ENCODE results near the gene PRICKLE2.

DNA sequence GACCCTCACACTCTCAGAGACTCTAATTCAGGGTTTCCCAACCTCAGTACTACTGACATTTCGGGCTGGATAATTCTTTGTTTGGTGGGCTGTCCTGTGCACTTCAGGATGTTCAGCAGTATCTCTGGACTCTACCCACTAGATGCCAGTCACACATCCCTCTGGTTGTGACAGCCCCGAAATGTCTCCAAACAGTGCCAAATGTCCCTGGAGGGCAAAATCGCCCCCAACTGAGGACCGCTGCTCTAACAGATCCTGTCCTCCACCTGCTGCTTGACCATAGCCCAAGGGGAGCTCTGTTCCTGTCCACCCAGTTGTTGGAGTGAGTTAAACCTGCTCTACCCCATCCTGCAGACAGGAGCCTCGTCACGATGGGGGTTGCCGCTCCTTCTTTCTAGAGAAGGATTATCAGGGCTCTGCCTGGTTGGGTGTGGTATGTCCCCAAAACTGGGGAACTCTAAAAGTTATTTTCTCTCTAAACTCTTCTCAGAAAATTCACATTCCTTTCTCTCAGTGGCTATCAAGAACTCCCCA, 116.4 kb downstream of the PRICKLE2 start:
- TF ChIP-seq, protein P1, sequence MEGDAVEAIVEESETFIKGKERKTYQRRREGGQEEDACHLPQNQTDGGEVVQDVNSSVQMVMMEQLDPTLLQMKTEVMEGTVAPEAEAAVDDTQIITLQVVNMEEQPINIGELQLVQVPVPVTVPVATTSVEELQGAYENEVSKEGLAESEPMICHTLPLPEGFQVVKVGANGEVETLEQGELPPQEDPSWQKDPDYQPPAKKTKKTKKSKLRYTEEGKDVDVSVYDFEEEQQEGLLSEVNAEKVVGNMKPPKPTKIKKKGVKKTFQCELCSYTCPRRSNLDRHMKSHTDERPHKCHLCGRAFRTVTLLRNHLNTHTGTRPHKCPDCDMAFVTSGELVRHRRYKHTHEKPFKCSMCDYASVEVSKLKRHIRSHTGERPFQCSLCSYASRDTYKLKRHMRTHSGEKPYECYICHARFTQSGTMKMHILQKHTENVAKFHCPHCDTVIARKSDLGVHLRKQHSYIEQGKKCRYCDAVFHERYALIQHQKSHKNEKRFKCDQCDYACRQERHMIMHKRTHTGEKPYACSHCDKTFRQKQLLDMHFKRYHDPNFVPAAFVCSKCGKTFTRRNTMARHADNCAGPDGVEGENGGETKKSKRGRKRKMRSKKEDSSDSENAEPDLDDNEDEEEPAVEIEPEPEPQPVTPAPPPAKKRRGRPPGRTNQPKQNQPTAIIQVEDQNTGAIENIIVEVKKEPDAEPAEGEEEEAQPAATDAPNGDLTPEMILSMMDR (IDR thresholded peaks at IDR 0.05) = no peak
- TF ChIP-seq ESRRA (CRISPR knock-in tag; IDR thresholded peaks at IDR 0.05; ENCODE audit: borderline replicate concordance) (no peak), ATF1 (CRISPR knock-in tag; IDR thresholded peaks at IDR 0.05) (no peak), ZNF532 (CRISPR knock-in tag; IDR thresholded peaks at IDR 0.05; ENCODE audit: borderline replicate concordance) (no peak), ZNF416 (CRISPR knock-in tag; IDR thresholded peaks at IDR 0.05) (no peak), ZNF138 (CRISPR knock-in tag; conservative IDR thresholded peaks at IDR 0.05) (no peak), TCF7 (CRISPR knock-in tag; IDR thresholded peaks at IDR 0.05; ENCODE audit: low read depth) (no peak), SMAD3 (CRISPR knock-in tag; IDR thresholded peaks at IDR 0.05; ENCODE audit: borderline replicate concordance) (no peak), NR2C2 (CRISPR knock-in tag; IDR thresholded peaks at IDR 0.05) (no peak), CREM (CRISPR knock-in tag; IDR thresholded peaks at IDR 0.05) (no peak), ZNF121 (CRISPR knock-in tag; IDR thresholded peaks at IDR 0.05) (no peak), ZNF281 (CRISPR knock-in tag; IDR thresholded peaks at IDR 0.05) (no peak)
- TF ChIP-seq, protein P2, sequence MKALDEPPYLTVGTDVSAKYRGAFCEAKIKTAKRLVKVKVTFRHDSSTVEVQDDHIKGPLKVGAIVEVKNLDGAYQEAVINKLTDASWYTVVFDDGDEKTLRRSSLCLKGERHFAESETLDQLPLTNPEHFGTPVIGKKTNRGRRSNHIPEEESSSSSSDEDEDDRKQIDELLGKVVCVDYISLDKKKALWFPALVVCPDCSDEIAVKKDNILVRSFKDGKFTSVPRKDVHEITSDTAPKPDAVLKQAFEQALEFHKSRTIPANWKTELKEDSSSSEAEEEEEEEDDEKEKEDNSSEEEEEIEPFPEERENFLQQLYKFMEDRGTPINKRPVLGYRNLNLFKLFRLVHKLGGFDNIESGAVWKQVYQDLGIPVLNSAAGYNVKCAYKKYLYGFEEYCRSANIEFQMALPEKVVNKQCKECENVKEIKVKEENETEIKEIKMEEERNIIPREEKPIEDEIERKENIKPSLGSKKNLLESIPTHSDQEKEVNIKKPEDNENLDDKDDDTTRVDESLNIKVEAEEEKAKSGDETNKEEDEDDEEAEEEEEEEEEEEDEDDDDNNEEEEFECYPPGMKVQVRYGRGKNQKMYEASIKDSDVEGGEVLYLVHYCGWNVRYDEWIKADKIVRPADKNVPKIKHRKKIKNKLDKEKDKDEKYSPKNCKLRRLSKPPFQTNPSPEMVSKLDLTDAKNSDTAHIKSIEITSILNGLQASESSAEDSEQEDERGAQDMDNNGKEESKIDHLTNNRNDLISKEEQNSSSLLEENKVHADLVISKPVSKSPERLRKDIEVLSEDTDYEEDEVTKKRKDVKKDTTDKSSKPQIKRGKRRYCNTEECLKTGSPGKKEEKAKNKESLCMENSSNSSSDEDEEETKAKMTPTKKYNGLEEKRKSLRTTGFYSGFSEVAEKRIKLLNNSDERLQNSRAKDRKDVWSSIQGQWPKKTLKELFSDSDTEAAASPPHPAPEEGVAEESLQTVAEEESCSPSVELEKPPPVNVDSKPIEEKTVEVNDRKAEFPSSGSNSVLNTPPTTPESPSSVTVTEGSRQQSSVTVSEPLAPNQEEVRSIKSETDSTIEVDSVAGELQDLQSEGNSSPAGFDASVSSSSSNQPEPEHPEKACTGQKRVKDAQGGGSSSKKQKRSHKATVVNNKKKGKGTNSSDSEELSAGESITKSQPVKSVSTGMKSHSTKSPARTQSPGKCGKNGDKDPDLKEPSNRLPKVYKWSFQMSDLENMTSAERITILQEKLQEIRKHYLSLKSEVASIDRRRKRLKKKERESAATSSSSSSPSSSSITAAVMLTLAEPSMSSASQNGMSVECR (CRISPR knock-in tag; IDR thresholded peaks at IDR 0.05; ENCODE audit: borderline replicate concordance) = no peak
